GM18907 (cell line): Measurements from ENCODE around the gene CHST3.

ENCODE experiments used
- ATAC-seq: cut with Tn5 transposase; IDR thresholded peaks from one replicate; pipeline ENCODE4 v1.9.1; 2021; ENCODE audit warnings: mild to moderate bottlenecking, moderate library complexity; ENCODE audit not compliant: unreplicated experiment

Gene CHST3

DNA sequence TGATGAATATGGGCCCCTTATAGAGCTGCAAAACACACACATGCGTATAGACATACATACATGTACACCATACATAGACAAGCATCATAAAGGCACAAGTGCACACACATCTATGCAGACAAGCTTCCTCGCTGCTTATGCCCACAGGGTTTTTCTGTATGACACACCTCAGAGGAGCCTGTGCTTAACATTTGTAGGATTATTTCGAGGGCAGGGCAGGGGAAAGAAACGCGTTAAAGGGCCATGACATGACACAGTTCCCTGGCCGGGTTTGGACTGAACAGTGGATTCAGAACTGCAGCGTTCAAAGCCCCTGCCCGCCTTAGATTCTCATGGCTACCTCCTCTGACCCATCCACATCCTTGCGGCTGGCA lies 44.8 kb downstream of the CHST3 start:
- ATAC-seq, result no peak

DNA sequence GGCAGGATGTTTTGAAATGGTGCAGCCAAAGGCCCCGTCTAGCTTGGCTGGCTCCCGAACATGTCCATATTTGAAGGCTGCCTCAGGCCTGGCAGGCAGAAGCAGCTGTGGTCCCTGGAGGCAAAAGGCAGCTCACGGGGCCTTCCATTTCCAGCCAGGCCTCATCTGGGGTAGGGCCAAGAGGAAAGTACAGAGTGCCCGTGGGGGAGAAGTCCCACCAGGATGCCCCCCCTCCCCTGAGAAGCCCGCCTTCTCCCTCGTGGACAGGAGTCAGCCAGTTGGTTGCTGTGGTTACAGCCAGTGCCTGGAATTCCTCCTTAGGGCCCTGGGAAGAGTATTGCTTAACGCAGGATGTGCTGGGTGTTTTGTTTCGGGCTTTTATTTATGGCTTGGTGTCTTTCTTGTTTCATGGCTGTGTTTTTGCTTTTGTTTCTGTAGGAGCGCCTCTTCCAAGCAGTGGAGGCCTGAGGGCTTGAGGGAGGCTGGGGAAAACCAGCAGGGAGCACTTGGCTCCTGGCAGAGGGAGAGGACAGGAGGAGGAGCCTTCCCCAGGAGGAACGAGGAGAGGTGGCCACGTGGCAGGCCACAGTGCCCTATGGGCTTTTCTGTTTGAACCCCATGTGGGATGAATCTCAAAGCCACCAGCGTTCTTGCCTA lies 45.4 kb downstream of the CHST3 start:
- ATAC-seq, result no peak

DNA sequence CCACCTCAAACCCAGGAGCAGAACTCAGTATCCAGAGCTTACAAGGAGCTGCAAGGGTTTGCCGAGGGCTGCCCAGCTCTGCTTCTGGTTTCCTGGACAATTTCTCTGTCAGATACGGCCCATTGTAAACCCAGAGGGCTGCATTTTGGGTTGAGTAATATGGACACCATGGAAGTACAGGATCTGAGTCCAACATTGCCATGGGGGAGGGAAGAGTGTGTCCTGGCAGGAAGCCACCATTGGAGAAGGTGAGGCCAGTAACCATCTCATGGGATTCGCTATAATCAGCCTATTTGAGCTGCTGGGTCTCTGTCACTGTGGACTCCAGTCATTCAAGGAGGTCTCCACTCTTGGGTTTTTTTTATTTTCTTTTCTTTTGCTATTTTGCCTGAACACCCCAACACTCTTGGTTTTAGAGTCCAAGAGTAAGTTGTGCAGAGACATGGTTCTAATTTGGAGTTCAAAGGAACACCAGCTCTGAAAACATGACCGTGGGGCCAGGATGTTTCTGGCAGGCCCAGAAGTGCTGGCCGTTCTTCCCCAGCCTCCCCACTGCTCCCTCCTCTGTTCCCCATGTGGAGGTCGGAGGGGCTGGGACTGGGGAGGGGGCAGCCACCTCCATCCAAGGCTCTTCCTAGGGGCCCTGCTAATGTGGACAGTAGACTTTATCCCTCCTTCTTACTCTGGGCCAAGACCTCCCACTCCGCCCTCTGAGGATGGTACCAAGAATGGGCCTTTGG lies 46.2 kb downstream of the CHST3 start:
- no peak for ATAC-seq

DNA sequence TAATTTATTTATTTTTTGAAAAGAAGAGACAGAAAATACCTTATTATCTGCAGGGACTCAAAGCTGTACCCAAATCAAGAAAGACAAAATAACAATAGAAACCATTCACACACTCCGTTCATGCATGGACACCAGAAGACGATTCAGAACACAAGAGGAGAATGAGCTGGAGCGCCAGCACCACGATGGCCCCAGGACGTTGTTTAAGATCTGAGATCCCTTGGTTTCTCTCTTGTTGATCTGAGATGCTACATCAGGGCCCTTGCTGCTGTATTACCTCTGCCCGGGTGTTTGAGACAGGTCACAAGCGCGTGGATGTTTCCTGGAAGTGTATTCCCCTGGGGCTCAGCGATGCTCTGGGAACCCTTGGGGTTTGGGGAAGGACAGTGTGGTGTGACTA lies 46.8 kb downstream of the CHST3 start:
- no peak for ATAC-seq

GRCh38 chr10:72011468-72011867 lies 47.3 kb downstream of the CHST3 start:
- ATAC-seq, result no peak

DNA sequence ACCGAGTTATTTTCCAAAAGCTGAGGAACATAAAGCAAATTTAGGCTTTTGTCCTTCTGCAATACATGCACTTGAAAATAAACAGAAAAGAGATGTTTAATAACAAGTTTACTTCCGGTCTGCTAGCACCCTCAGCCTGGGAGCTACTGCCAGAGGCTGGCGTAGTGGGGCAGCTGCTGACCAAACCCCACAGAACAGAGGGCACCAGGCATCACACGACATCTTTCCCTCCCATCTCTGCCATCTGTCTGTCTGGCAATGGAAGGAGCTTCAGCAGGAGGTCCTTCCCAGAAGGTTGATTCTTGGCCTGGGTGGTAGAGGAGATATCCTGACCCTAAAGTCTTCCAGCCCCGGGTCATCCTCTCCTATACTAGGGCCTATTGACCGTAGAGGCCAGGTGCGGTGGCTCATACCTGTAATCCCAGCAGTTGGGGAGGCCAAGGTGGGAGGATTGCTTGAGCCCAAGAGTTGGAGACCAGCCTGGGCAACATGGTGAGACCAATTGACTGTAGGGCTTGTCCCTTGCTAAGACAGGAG lies 47.8 kb downstream of the CHST3 start:
- ATAC-seq, result no peak

DNA sequence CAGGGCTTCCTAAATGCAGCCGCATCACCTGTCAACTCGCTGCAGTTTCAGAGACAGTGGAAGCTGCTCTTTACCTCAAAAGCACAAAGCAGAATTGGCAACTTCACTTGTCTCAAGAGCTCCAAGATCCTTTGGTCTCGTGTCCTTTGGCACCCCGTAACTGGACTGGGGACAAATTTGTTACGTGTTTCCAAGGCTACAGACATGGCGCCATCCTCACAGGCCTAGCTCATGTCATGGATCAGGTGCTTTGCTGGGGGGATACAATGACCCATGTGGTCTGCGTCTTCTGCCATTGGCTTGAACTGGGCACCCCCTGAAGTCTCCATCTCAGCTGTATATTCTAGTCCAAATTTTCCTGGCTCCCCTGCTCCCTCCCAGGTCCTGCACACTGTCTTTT lies 48.6 kb downstream of the CHST3 start:
- no peak for ATAC-seq

GRCh38 chr10:72013202-72013945 lies 49.2 kb downstream of the CHST3 start:
- ATAC-seq, result no peak

- no peak for ATAC-seq
Measured at GRCh38 chr10:72014197-72014596, 50.0 kb downstream of the CHST3 start.

DNA sequence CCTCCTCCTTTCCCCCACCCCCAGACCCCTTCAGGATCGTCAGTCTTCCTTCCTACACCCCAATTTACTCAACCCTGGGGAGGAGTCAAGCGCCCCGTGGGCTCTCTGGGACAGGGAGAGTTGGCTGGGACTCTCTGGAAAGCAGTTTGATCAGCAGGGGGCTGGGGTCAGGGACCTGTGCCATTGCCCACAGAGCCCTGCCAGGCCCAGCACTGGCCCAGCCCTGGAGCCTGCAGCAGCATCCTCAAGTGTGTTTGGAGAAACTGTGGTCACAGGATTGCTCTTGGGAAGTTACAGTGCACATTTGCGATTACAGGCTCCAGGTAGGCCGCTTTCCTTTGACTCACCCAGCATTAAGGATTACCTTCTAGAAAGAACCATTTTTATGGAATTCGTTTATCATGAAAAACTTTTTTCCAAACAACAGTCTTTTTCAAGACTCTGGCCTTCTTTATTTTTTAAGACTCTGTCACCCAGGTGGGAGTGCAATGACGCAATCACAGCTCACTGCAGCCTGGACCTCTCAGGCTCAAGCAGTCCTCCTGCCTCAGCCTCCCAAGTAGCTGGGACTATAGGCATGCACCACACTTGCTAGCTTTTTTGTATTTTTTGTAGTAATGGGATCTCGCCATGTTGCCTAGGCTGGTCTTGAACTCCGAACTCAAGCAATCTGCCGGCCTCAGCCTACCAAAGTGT lies 50.7 kb downstream of the CHST3 start:
- no peak for ATAC-seq

GRCh38 chr10:72015841-72016240 lies 51.6 kb downstream of the CHST3 start:
- no peak for ATAC-seq

DNA sequence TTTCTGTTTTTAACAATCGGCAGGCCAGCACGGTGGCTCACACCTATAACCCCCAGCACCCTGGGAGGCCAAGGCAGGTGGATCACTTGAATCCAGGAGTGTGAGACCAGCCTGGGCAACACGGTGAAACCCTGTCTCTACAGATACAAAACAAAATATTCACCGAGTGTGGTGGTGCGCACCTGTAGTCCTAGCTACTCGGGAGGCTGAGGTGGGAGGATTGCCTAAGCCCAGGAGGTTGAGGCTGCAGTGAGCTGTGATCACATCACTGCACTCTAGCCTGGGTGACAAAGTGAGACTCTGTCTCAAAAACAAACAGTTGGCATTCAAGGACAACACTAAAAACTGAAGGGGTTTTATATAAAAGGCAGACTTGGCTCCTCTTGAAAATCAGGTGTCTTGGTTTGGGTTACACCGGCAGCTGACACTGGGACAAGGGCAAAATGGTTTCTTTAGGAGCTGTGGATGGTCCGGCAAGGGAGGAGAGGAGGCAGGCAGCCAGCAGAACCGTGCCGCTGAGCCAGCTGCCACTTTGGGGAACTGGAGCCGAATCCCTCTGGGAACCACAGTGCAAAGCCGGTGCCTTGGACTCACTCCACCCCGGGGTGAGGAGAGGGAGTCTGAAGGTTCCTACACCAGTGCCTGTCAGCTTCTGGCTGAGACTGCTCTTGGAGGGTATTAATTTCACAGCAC lies 52.6 kb downstream of the CHST3 start:
- no peak for ATAC-seq

GRCh38 chr10:72019085-72019876 lies 55.1 kb downstream of the CHST3 start:
- no peak for ATAC-seq

DNA sequence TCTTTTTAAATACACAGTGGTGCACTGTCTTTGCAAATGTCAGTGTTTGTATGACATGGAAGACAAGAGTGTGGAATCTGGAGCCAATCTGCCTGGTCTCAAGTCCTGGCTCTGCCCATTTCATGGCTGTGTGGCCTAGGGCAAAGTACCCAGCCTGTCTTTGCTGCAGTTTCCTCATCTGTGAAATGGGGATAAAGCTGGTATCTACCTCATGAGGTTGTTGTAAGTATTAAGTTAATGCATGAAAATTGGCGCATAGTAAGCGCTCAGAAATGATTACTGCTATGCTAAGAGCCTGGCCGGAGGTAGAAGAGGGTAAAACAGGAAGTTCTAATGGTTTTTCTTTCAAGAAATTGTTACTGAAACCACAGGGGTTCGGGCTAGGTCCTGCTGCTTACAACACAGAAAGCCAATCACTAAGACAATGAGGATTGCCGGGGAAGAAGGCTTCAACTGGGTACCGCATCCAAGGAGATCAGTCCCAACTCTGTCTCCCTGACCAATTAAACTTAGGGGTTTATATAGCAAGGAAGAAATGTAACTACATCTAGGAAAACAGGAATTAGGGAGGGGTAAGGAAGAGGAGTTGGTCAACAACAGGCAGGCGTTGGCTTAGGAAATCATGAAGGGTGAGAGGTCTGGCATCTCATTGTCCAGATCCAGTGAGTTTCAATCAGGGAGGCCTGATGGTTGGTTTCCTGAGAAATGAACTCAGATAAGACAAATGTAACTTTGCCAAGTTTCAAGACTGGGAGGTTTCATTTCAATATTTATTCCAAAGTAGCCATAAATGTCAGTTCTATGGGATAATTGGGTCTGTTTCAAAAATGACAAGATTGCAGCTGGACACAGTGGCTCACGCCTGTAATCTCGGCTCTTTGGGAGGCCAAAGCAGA lies 57.0 kb downstream of the CHST3 start:
- no peak for ATAC-seq

DNA sequence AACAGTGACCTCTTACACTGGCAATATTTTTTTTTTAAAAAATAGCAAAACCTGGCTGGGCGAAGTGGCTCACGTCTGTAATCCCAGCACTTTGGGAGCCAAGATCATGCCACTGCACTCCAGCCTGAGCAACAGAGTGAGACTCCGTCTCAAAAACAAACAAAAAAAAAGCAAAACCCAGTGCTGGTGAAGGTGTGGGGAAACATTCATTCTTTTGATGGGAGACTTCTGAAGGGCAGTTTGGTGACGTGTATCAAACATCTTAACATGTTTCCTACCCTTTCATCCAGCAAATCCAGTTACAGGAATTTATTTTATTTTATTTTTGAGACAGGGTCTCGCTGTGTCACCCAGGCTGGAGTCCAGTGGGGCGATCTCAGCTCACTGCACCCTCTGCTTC lies 58.0 kb downstream of the CHST3 start:
- no peak for ATAC-seq

GRCh38 chr10:72024596-72024995 lies 60.4 kb downstream of the CHST3 start:
- ATAC-seq, result no peak

DNA sequence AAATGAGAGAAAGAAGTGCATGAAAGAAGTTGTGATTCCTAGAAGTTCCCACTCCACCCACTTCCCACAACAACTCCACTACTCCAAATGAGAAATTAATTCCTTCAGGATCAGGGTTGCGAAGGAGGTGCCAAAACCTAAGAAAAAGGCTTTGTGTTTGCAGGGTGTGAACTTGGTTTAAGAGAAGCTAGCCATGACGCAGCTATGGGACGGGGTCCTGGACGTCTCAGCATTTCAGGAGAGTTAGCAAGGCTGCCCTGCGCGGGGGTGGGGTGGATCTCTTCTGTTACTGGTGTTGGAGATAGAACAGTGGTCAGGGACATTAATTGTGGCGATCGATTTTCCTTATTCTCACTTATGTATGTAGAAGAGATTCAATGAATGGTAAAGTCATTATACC lies 61.2 kb downstream of the CHST3 start:
- ATAC-seq, result no peak

DNA sequence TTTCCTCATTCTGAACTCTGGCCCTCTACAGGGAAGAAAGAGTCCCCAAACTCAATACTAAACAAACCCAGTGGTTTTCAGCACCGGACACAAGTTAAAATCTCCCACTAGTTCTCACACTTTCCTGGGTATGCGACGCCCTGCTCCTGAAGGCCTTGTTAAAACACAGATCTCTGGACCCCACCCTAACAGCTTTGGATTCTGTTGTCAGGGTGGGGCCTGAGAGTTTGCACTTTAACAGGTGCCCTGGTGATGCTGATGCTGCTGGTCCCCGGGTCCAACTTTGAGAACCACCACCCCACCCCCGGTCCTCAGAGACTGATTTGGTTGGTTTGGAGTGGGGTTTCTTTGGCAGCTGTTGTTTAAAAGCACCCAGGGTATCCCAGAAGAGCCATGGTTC lies 61.6 kb downstream of the CHST3 start:
- ATAC-seq, result no peak
